ENCODE data around the gene ATP13A4. TPM values are rescaled to one million over a fixed set of nuclear protein-coding genes. Genes with fewer than 3 reads are reported as not detected.
A peak's percentile ranks its signal among the peaks of the same experiment; 100 is the strongest.

ATP13A4 gene
- polyA plus RNA-seq (ENCODE audit: insufficient read depth in 1 of 5, insufficient read length in 5 of 5, low replicate concordance in 1 of 5) = 10 to 100 TPM; 37.4 to 62.9 (median 47.4) TPM
- long read RNA-seq, donor 1, full-length matches to known transcripts = 2 of 2 reads
- long read RNA-seq, donor 1, partial matches to known transcripts = 0 of 2 reads
- long read RNA-seq, donor 1, other reads (novel, unspliced or antisense) = 0 of 2 reads
- long read RNA-seq, donor 2, full-length matches to known transcripts = 3 of 3 reads
- long read RNA-seq, donor 2, partial matches to known transcripts = 0 of 3 reads
- long read RNA-seq, donor 2, other reads (novel, unspliced or antisense) = 0 of 3 reads
- long read RNA-seq, donor 3, full-length matches to known transcripts = 4 of 4 reads
- long read RNA-seq, donor 3, partial matches to known transcripts = 0 of 4 reads
- long read RNA-seq, donor 3, other reads (novel, unspliced or antisense) = 0 of 4 reads
- long read RNA-seq, donor 4, full-length matches to known transcripts = 1 of 1 reads
- long read RNA-seq, donor 4, partial matches to known transcripts = 0 of 1 reads
- long read RNA-seq, donor 4, other reads (novel, unspliced or antisense) = 0 of 1 reads
- long read RNA-seq, donor 5, partial matches to known transcripts = 0 of 1 reads
- long read RNA-seq, donor 5, other reads (novel, unspliced or antisense) = 0 of 1 reads
- long read RNA-seq, donor 6, partial matches to known transcripts = 0 of 1 reads
- long read RNA-seq, donor 6, other reads (novel, unspliced or antisense) = 0 of 1 reads
- long read RNA-seq, donor 7, full-length matches to known transcripts = 2 of 2 reads
- long read RNA-seq, donor 7, partial matches to known transcripts = 0 of 2 reads
- long read RNA-seq, donor 7, other reads (novel, unspliced or antisense) = 0 of 2 reads
- long read RNA-seq, donor 8 = 0 reads

GRCh38 chr3:193554811-193555210 lies at the start of gene ATP13A4:
TSS of gene ATP13A4 (minus strand) at chr3:193554895. CDS start at chr3:193554799, 96 bp downstream.
- DNase-seq = no peak

GRCh38 chr3:193599393-193599792 lies 44.7 kb upstream of the ATP13A4 start:
- no peak for DNase-seq

- no peak for DNase-seq
These were observed 43.5 kb upstream of the ATP13A4 start for GRCh38 chr3:193598202-193598601.

GRCh38 chr3:193595939-193596487 lies 41.3 kb upstream of the ATP13A4 start:
- DNase-seq = no peak

GRCh38 chr3:193594946-193595689 lies 40.4 kb upstream of the ATP13A4 start:
- DNase-seq = no peak

- DNase-seq = peak in 1 of 2 donors; percentile 22
These were observed 39.0 kb upstream of the ATP13A4 start for GRCh38 chr3:193593668-193594030.

- peak; percentile 97 to 98 for DNase-seq
These were observed 38.4 kb upstream of the ATP13A4 start, which contains the start of gene OPA1 for GRCh38 chr3:193592841-193593667. TSS of gene OPA1 (plus strand) at chr3:193593208. CDS start at chr3:193593378, 170 bp downstream.

- no peak for DNase-seq
These were observed 35.6 kb upstream of the ATP13A4 start for GRCh38 chr3:193590088-193590856.

GRCh38 chr3:193589616-193590015 lies 34.9 kb upstream of the ATP13A4 start:
- no peak for DNase-seq

GRCh38 chr3:193589129-193589528 lies 34.4 kb upstream of the ATP13A4 start:
- no peak for DNase-seq

- no peak for DNase-seq
These were observed 31.8 kb upstream of the ATP13A4 start for GRCh38 chr3:193586526-193586925.

GRCh38 chr3:193585530-193585929 lies 30.8 kb upstream of the ATP13A4 start:
- DNase-seq = no peak

GRCh38 chr3:193574488-193575070 lies 19.9 kb upstream of the ATP13A4 start:
- DNase-seq = no peak

- DNase-seq = no peak
These were observed 18.9 kb upstream of the ATP13A4 start for GRCh38 chr3:193573403-193574191.

- peak; percentile 39 to 55 for DNase-seq
These were observed 17.8 kb upstream of the ATP13A4 start for GRCh38 chr3:193572426-193572908.

- DNase-seq = no peak
These were observed 14.4 kb upstream of the ATP13A4 start for GRCh38 chr3:193569119-193569518.

- no peak for DNase-seq
These were observed 9.3 kb upstream of the ATP13A4 start for GRCh38 chr3:193564012-193564411.

GRCh38 chr3:193563426-193563825 lies 8.7 kb upstream of the ATP13A4 start:
- no peak for DNase-seq

Measured in right lung (tissue), 10 donors.